WTC11 (cell line): ENCODE results near the gene C4BPA. TPM values are rescaled to one million over a fixed set of nuclear protein-coding genes. Genes with fewer than 3 reads are reported as not detected.

Experiments
- ATAC-seq: fragments of 200-7000 bp; cut with Tn5 transposase; 2 replicates; pipeline ENCODE4 v1.10.0; 2021; ENCODE audit warnings: mild to moderate bottlenecking, moderate library complexity
- CTCF ChIA-PET: fragments of 300-600 bp; sonication (Branson Sonifier 250); formaldehyde crosslinking; loops from one replicate; lab custom pipeline; 2021; ENCODE audit warnings: antibody characterized with exemption; lab: Charles Lee
- POLR2A ChIA-PET: fragments of 350-600 bp; sonication (Branson Sonifier 250); formaldehyde crosslinking; loops from one replicate; lab custom pipeline; 2021; ENCODE audit warnings: antibody characterized with exemption; lab: Charles Lee
- DNase-seq: peaks from one replicate; pipeline ENCODE4 v3.0.0; 2021; ENCODE audit warnings: low spot score
- H3K27ac Mint-ChIP-seq: 2 replicates; pipeline ENCODE4 v1.8.0; 2021; ENCODE audit warnings: mixed read lengths
- H3K27me3 Mint-ChIP-seq: 2 replicates; pipeline ENCODE4 v1.8.0; 2021; ENCODE audit warnings: low read depth, mild to moderate bottlenecking, moderate library complexity, mixed read lengths
- H3K36me3 Mint-ChIP-seq: 2 replicates; pipeline ENCODE4 v1.8.0; 2021; ENCODE audit warnings: mixed read lengths
- H3K4me1 Mint-ChIP-seq: 2 replicates; pipeline ENCODE4 v1.8.0; 2022; ENCODE audit warnings: mixed read lengths
- H3K4me3 Mint-ChIP-seq: 2 replicates; pipeline ENCODE4 v1.8.0; 2021; ENCODE audit warnings: mild to moderate bottlenecking, moderate library complexity, mixed read lengths
- H3K9me3 Mint-ChIP-seq: 2 replicates; pipeline ENCODE4 v1.8.0; 2021; ENCODE audit warnings: mixed read lengths
- ATF1 ChIP-seq: sonication (generic); formaldehyde crosslinking; IDR thresholded peaks from 2 replicates; pipeline ENCODE4 v1.8.1; 2023; ENCODE audit warnings: mild to moderate bottlenecking, moderate library complexity, missing genetic modification reagents
- CREM ChIP-seq: sonication (generic); formaldehyde crosslinking; IDR thresholded peaks from 2 replicates; pipeline ENCODE4 v1.8.1; 2022; ENCODE audit warnings: mild to moderate bottlenecking, missing genetic modification reagents, moderate library complexity
- ELF4 ChIP-seq: sonication (generic); formaldehyde crosslinking; IDR thresholded peaks from 2 replicates; pipeline ENCODE4 v1.8.1; 2022; ENCODE audit warnings: low read depth, mild to moderate bottlenecking, moderate library complexity, missing genetic modification reagents
- EMX1 ChIP-seq: fragments of 250-450 bp; sonication (Bioruptor Pico); IDR thresholded peaks from 2 replicates; pipeline ENCODE4 v1.8.0; 2021; ENCODE audit warnings: mild to moderate bottlenecking
- ESRRA ChIP-seq: sonication (generic); formaldehyde crosslinking; IDR thresholded peaks from 2 replicates; pipeline ENCODE4 v1.8.1; 2022; ENCODE audit warnings: mild to moderate bottlenecking, missing genetic modification reagents, borderline replicate concordance
- FOXP1 ChIP-seq: sonication (generic); formaldehyde crosslinking; IDR thresholded peaks from 2 replicates; pipeline ENCODE4 v1.8.0; 2022; ENCODE audit warnings: missing genetic modification reagents, mild to moderate bottlenecking, moderate library complexity, borderline replicate concordance
- GTF2I ChIP-seq: fragments of 250-450 bp; sonication (Bioruptor Pico); conservative IDR thresholded peaks from 2 replicates; pipeline ENCODE4 v1.4.0; 2021; ENCODE audit warnings: mild to moderate bottlenecking
- JUN ChIP-seq: sonication (generic); formaldehyde crosslinking; IDR thresholded peaks from 2 replicates; pipeline ENCODE4 v1.8.0; 2023; ENCODE audit warnings: mild to moderate bottlenecking, missing genetic modification reagents
- KAT7 ChIP-seq: sonication (generic); formaldehyde crosslinking; IDR thresholded peaks from 2 replicates; pipeline ENCODE4 v1.8.1; 2023; ENCODE audit warnings: missing genetic modification reagents, mild to moderate bottlenecking, borderline replicate concordance
- NFATC4 ChIP-seq: fragments of 250-450 bp; sonication (Bioruptor Pico); IDR thresholded peaks from 2 replicates; pipeline ENCODE4 v1.9.0; 2021; ENCODE audit warnings: mild to moderate bottlenecking
- PRRX2 ChIP-seq: fragments of 250-450 bp; sonication (Bioruptor Pico); IDR thresholded peaks from 2 replicates; pipeline ENCODE4 v1.8.0; 2021; ENCODE audit warnings: mild to moderate bottlenecking
- SMAD4 ChIP-seq: sonication (generic); formaldehyde crosslinking; IDR thresholded peaks from 2 replicates; pipeline ENCODE4 v1.8.0; 2022; ENCODE audit warnings: mild to moderate bottlenecking, missing genetic modification reagents
- SOX15 ChIP-seq: fragments of 250-450 bp; sonication (Bioruptor Pico); IDR thresholded peaks from 2 replicates; pipeline ENCODE4 v1.9.0; 2021; ENCODE audit warnings: mild to moderate bottlenecking
- SP1 ChIP-seq: sonication (generic); formaldehyde crosslinking; conservative IDR thresholded peaks from 2 replicates; pipeline ENCODE4 v1.8.1; 2022; ENCODE audit warnings: missing genetic modification reagents
- TP53 ChIP-seq: sonication (generic); formaldehyde crosslinking; IDR thresholded peaks from 2 replicates; pipeline ENCODE4 v1.8.1; 2023; ENCODE audit warnings: mild to moderate bottlenecking, missing genetic modification reagents
- ZNF396 ChIP-seq: fragments of 250-450 bp; sonication (Bioruptor Pico); IDR thresholded peaks from 2 replicates; pipeline ENCODE4 v1.8.0; 2021; ENCODE audit warnings: mild to moderate bottlenecking, moderate library complexity, borderline replicate concordance
- ZSCAN18 ChIP-seq: fragments of 250-450 bp; sonication (Bioruptor Pico); IDR thresholded peaks from 2 replicates; pipeline ENCODE4 v2.1.2; 2022; ENCODE audit warnings: mild to moderate bottlenecking, moderate library complexity
- total RNA-seq: library from RNA; stranded (reverse); gene quantifications from 3 replicates; pipeline ENCODE4 v1.2.3, GENCODE V29; 2021
- TF ChIP-seq, protein P1 (sequence below): sonication (generic); formaldehyde crosslinking; IDR thresholded peaks from 2 replicates; pipeline ENCODE4 v1.8.1; 2023; ENCODE audit warnings: mild to moderate bottlenecking, missing genetic modification reagents, moderate library complexity
- TF ChIP-seq, protein P2 (sequence below): sonication (generic); formaldehyde crosslinking; conservative IDR thresholded peaks from 2 replicates; pipeline ENCODE4 v1.8.1; 2022; ENCODE audit warnings: mild to moderate bottlenecking, missing genetic modification reagents
- TF ChIP-seq, protein P3 (sequence below): sonication (generic); formaldehyde crosslinking; IDR thresholded peaks from 2 replicates; pipeline ENCODE4 v1.8.0; 2023; ENCODE audit warnings: missing genetic modification reagents, mild to moderate bottlenecking, borderline replicate concordance
- TF ChIP-seq, protein P4 (sequence below): sonication (generic); formaldehyde crosslinking; IDR thresholded peaks from 2 replicates; pipeline ENCODE4 v1.8.0; 2022; ENCODE audit warnings: mild to moderate bottlenecking, missing genetic modification reagents
- TF ChIP-seq, protein P5 (sequence below): sonication (generic); formaldehyde crosslinking; IDR thresholded peaks from 2 replicates; pipeline ENCODE4 v1.8.1; 2023; ENCODE audit warnings: mild to moderate bottlenecking, missing genetic modification reagents

The C4BPA gene
- total RNA-seq, 1 experiment from 2014 or later: 0.39 TPM

DNA sequence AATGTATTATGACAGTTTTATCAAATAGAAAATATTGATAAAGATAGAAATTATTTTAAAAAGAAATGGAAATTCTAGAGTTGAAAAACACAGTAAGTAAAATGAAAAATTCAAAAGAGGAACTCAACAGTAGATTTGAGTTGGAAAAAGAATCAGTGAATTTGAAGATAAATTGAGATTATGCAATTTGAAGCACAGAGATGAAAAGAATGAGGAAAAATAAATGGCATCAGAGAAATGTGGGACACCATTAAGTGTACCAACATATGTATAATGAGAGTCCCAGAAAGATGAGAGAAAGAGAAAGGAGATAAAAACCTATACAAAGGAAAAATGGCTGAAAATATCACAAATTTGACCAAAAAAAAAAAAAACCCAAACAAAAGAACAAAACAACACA is 25.0 kb downstream of the C4BPA start (continued):
- no peak for TF ChIP-seq ZSCAN18 (CRISPR knock-in tag)
- no peak for TF ChIP-seq ELF4 (CRISPR knock-in tag)
- TF ChIP-seq KAT7 (CRISPR knock-in tag): no peak
- TF ChIP-seq, protein P1, sequence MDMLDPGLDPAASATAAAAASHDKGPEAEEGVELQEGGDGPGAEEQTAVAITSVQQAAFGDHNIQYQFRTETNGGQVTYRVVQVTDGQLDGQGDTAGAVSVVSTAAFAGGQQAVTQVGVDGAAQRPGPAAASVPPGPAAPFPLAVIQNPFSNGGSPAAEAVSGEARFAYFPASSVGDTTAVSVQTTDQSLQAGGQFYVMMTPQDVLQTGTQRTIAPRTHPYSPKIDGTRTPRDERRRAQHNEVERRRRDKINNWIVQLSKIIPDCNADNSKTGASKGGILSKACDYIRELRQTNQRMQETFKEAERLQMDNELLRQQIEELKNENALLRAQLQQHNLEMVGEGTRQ (CRISPR knock-in tag): no peak
- no peak for TF ChIP-seq TP53
- no peak for TF ChIP-seq PRRX2 (CRISPR knock-in tag)
- TF ChIP-seq, protein P2, sequence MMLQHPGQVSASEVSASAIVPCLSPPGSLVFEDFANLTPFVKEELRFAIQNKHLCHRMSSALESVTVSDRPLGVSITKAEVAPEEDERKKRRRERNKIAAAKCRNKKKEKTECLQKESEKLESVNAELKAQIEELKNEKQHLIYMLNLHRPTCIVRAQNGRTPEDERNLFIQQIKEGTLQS (CRISPR knock-in tag): no peak
- no peak for TF ChIP-seq ESRRA (CRISPR knock-in tag)

- Mint-ChIP-seq H3K4me1 (peaks cover 5% of the 10 kb centered on the region), H3K36me3 (peaks cover 24% of the 10 kb centered on the region), H3K9me3 (peaks cover 40% of the 10 kb centered on the region), H3K27me3 (no peaks in the 10 kb centered on the region; the same call in 1 of the 2 replicates), H3K27ac (no peak overlapping the region), H3K4me3 (no peak overlapping the region)
- ATAC-seq (no peak), DNase-seq (no peak)
- TF ChIP-seq ZNF396 (CRISPR knock-in tag) (no peak), ATF1 (CRISPR knock-in tag) (no peak)
- TF ChIP-seq, protein P3, sequence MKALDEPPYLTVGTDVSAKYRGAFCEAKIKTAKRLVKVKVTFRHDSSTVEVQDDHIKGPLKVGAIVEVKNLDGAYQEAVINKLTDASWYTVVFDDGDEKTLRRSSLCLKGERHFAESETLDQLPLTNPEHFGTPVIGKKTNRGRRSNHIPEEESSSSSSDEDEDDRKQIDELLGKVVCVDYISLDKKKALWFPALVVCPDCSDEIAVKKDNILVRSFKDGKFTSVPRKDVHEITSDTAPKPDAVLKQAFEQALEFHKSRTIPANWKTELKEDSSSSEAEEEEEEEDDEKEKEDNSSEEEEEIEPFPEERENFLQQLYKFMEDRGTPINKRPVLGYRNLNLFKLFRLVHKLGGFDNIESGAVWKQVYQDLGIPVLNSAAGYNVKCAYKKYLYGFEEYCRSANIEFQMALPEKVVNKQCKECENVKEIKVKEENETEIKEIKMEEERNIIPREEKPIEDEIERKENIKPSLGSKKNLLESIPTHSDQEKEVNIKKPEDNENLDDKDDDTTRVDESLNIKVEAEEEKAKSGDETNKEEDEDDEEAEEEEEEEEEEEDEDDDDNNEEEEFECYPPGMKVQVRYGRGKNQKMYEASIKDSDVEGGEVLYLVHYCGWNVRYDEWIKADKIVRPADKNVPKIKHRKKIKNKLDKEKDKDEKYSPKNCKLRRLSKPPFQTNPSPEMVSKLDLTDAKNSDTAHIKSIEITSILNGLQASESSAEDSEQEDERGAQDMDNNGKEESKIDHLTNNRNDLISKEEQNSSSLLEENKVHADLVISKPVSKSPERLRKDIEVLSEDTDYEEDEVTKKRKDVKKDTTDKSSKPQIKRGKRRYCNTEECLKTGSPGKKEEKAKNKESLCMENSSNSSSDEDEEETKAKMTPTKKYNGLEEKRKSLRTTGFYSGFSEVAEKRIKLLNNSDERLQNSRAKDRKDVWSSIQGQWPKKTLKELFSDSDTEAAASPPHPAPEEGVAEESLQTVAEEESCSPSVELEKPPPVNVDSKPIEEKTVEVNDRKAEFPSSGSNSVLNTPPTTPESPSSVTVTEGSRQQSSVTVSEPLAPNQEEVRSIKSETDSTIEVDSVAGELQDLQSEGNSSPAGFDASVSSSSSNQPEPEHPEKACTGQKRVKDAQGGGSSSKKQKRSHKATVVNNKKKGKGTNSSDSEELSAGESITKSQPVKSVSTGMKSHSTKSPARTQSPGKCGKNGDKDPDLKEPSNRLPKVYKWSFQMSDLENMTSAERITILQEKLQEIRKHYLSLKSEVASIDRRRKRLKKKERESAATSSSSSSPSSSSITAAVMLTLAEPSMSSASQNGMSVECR (CRISPR knock-in tag): no peak
- TF ChIP-seq, protein P4, sequence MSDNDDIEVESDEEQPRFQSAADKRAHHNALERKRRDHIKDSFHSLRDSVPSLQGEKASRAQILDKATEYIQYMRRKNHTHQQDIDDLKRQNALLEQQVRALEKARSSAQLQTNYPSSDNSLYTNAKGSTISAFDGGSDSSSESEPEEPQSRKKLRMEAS (CRISPR knock-in tag): no peak
- TF ChIP-seq, protein P2 (CRISPR knock-in tag): no peak
- POLR2A ChIA-PET: no interaction called here
- CTCF ChIA-PET: no interaction called here
Measured at GRCh38 chr1:207130252-207131036, 26.4 kb downstream of the C4BPA start.

DNA sequence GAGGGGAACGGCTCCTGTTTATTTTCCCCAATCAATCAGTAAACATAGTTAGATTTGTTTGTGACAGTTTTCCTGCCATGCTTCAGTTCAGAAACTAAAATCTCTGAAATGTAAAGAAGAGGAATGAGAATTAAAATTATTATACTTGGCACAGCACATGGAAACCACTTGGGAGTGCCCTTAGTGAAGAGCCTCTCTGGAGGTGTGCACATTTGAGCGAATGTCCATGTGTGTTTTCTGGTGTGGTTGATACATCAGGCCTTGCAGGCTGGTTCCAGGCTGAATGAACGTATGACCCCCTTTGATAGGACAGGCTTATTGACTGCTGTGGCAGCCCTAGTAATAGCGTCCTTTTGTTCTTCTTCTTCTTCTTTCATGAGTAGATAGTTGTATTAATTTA is 27.1 kb downstream of the C4BPA start:
- Mint-ChIP-seq H3K27ac (no peak overlapping the region), H3K4me3 (no peak overlapping the region), H3K27me3 (no peaks in the 10 kb centered on the region; the same call in 1 of the 2 replicates), H3K36me3 (peaks cover 24% of the 10 kb centered on the region), H3K9me3 (peaks cover 35% of the 10 kb centered on the region), H3K4me1 (peaks cover 5% of the 10 kb centered on the region)
- DNase-seq: no peak
- ChIA-PET CTCF (no interaction called here), POLR2A (no interaction called here)
- no peak for ATAC-seq
- TF ChIP-seq GTF2I (CRISPR knock-in tag) (no peak), JUN (CRISPR knock-in tag) (no peak), SMAD4 (no peak), SOX15 (no peak), KAT7 (CRISPR knock-in tag) (no peak), NFATC4 (CRISPR knock-in tag) (no peak), CREM (CRISPR knock-in tag) (no peak), ZNF396 (CRISPR knock-in tag) (no peak), FOXP1 (CRISPR knock-in tag) (no peak), SP1 (CRISPR knock-in tag) (no peak), PRRX2 (CRISPR knock-in tag) (no peak), ATF1 (CRISPR knock-in tag) (no peak), EMX1 (CRISPR knock-in tag) (no peak)
- TF ChIP-seq, protein P5, sequence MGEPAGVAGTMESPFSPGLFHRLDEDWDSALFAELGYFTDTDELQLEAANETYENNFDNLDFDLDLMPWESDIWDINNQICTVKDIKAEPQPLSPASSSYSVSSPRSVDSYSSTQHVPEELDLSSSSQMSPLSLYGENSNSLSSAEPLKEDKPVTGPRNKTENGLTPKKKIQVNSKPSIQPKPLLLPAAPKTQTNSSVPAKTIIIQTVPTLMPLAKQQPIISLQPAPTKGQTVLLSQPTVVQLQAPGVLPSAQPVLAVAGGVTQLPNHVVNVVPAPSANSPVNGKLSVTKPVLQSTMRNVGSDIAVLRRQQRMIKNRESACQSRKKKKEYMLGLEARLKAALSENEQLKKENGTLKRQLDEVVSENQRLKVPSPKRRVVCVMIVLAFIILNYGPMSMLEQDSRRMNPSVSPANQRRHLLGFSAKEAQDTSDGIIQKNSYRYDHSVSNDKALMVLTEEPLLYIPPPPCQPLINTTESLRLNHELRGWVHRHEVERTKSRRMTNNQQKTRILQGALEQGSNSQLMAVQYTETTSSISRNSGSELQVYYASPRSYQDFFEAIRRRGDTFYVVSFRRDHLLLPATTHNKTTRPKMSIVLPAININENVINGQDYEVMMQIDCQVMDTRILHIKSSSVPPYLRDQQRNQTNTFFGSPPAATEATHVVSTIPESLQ (CRISPR knock-in tag): no peak
- TF ChIP-seq, protein P4 (CRISPR knock-in tag): no peak
